Left lung (tissue), 10 donors: Measurements from ENCODE around the gene FAM83D. TPM values are rescaled to one million over a fixed set of nuclear protein-coding genes. Genes with fewer than 3 reads are reported as not detected.
A peak's percentile ranks its signal among the peaks of the same experiment; 100 is the strongest.
"Not testable (repeated sequence)": the region's sequence is repeated elsewhere in the genome, so short reads cannot be mapped to it uniquely, and the experiment has no call there.

Source experiments
- ATAC-seq: fragments of 200-7000 bp; cut with Tn5 transposase; one replicate; pipeline ENCODE4 v1.9.1; 2020; ENCODE audit warnings: moderate library complexity
- DNase-seq, 4 donors: peaks; one replicate each; pipeline ENCODE4 v3.0.0-alpha.2; 2013 to 2020
- H3K27ac ChIP-seq, 2 donors: fragments of 200-600 bp; sonication (generic) in 1 of 2; one replicate each; pipeline versions ENCODE4 v1.5.0 to v1.8.0; 2020 to 2021
- H3K27me3 ChIP-seq, 2 donors: fragments of 200-600 bp; sonication (generic) in 1 of 2; one replicate each; pipeline versions ENCODE4 v1.5.0 to v1.8.0; 2020 to 2021
- H3K36me3 ChIP-seq, 2 donors: fragments of 200-600 bp; sonication (generic) in 1 of 2; one replicate each; pipeline versions ENCODE4 v1.5.0 to v1.8.0; 2020 to 2021
- H3K4me1 ChIP-seq, 2 donors: fragments of 200-600 bp; one replicate each; pipeline ENCODE4 v1.8.0; 2021
- H3K4me3 ChIP-seq, 2 donors: fragments of 200-600 bp; sonication (generic) in 1 of 2; one replicate each; pipeline versions ENCODE4 v1.5.0 to v1.8.0; 2020 to 2021; ENCODE audit warnings: mild to moderate bottlenecking in 1 of 2
- H3K9me3 ChIP-seq, 2 donors: fragments of 200-600 bp; sonication (generic) in 1 of 2; one replicate each; pipeline versions ENCODE4 v1.5.0 to v1.8.0; 2020 to 2021
- intact Hi-C, 2 donors: fragments of 100-400 bp; cut with DNase I; formaldehyde crosslinking; loops; one replicate each; pipeline versions ENCODE4 v1.11.2 to v1.14.2; 2022
- polyA plus RNA-seq, 6 donors: library from polyadenylated mRNA; unstranded; fragments of 120-200 nt; gene quantifications; one replicate each; pipeline ENCODE4 v1.2.1, GENCODE V29; 2013; ENCODE audit not compliant: insufficient read length in 6 of 6
- total RNA-seq, 2 donors: library from RNA; stranded (reverse); fragmentation: NEBNext Ultra II Directional; extraction: Animal tissue kit (Norgen Biotek cat#: 25700); gene quantifications; one replicate each; pipeline ENCODE4 v1.2.1, GENCODE V29; 2021
- TF ChIP-seq, protein P1 (sequence below), 2 donors: fragments of 200-600 bp; sonication (generic) in 1 of 2; IDR thresholded peaks; one replicate each; pipeline versions ENCODE4 v1.5.0 to v1.8.0; 2021; ENCODE audit warnings: antibody characterized with exemption in 2 of 2
- donor health status: DM: no; HTN: yes; CAD: no.
- donor health status: DM: no; HTN: no; CAD: no.

The FAM83D gene
- total and polyA plus RNA-seq, 8 donors: 1.5 to 28.1 (median 11.7) TPM

DNA sequence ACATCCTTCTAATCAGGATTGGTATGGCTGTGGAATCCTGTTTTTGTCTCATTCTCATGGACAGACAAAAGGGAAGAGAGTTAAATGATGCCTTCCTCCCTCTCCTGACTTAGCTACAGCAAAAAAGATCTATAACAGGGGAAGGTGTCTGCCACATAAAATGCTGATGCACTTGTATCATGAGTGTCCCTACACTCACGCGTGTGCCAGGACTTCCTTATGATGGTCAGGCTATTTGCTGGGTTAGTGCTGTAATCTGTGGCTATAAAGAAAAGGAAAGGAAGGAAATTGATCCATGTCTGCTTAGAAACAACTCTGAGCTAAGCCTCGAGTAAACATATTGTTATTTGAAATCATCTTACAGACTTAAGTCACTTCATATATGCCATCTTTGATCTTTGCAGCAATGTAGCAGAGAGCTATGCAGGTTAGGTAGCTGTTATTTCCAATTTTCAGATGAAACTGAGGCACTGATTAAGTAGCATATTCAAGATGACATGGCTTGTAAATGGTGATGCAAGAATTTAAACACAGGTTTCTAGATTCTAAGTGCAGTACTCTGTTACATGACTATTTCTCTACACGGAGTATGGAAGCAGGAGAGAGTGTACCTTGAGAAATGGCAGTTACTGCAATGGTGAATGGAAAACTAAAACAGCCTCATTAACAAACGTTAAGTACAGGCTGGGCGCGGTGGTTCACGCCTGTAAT is 27.6 kb downstream of the FAM83D start:
- Histone ChIP-seq H3K4me1 (no peaks in the 10 kb centered on the region), H3K27me3 (no peaks in the 10 kb centered on the region), H3K4me3 (no peak overlapping the region), H3K36me3 (peaks cover 0 to 11% of the 10 kb centered on the region in 2 donors), H3K27ac (no peak overlapping the region), H3K9me3 (no peaks in the 10 kb centered on the region)
- TF ChIP-seq, protein P1, sequence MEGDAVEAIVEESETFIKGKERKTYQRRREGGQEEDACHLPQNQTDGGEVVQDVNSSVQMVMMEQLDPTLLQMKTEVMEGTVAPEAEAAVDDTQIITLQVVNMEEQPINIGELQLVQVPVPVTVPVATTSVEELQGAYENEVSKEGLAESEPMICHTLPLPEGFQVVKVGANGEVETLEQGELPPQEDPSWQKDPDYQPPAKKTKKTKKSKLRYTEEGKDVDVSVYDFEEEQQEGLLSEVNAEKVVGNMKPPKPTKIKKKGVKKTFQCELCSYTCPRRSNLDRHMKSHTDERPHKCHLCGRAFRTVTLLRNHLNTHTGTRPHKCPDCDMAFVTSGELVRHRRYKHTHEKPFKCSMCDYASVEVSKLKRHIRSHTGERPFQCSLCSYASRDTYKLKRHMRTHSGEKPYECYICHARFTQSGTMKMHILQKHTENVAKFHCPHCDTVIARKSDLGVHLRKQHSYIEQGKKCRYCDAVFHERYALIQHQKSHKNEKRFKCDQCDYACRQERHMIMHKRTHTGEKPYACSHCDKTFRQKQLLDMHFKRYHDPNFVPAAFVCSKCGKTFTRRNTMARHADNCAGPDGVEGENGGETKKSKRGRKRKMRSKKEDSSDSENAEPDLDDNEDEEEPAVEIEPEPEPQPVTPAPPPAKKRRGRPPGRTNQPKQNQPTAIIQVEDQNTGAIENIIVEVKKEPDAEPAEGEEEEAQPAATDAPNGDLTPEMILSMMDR (IDR thresholded peaks at IDR 0.05): no peak
- no peak for ATAC-seq
- no peak for DNase-seq
- intact Hi-C loops: no loop called here

DNA sequence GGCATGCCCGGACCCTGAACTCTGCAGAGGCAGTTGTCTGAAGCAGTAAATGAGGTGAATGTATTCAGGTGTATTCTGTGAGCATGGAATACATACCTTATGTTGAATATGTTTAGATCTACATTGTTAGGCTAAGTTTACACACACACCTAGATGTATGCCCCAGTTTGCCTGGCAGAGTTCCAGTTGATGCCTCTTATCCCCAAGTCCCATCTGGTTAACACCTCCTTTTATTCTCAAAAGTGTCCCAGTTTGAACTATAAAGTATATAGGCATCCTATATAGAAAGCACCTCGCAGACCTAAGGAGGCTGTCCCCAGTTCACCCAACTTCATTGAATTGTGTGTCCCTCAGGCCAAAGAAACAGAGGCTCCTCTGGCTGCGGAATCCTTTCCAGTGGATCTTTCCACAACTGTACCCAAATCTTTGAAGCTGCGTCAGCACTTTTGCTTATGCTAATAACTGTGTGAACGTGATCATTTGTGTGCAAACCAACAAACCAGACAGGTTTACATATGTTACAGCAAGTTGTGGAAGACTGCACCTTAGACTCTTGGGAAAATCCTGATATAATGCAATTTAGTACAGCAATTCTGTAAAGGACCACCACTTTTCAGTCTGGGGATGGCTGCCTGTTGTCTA is 31.1 kb downstream of the FAM83D start:
- peaks cover 0 to 3% of the 10 kb centered on the region in 2 donors for H3K36me3 ChIP-seq
- ATAC-seq (no peak), DNase-seq (no peak)
- H3K4me1 ChIP-seq: peaks cover 0 to 6% of the 10 kb centered on the region in 2 donors
- TF ChIP-seq, protein P1 (IDR thresholded peaks at IDR 0.05): no peak
- intact Hi-C loops: no loop called here
- no peaks in the 10 kb centered on the region for H3K27me3 ChIP-seq
- no peaks in the 10 kb centered on the region for H3K9me3 ChIP-seq
- no peak overlapping the region for H3K27ac ChIP-seq
- no peak overlapping the region for H3K4me3 ChIP-seq

DNA sequence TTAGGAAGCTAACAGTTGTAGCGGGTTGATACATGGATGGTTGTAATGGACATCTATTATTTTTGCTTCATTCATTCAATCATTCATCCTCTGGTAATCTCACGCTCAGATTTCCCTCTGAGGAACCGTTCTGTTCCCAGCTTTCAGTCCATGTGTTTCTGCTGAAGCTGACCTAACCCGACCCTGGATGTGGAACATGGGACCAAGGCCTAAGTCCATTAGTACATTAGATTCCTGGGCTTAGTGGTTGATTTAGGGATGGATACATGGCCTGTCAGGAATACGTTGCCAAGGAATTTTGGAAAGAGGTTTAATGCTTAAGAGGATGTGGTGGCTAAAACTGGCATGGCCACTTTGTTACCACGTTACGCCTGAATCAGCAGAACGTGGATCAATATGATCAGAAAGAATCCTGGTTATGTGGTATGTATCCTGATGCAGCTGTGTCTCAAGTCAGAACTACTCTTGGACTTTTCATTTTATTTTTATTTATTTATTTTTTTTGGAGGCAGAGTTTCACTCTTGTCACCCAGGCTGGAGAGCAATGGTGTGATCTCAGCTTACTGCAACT is 31.8 kb downstream of the FAM83D start:
- DNase-seq (no peak), ATAC-seq (no peak)
- TF ChIP-seq, protein P1 (IDR thresholded peaks at IDR 0.05): no peak
- H3K27me3 ChIP-seq: no peaks in the 10 kb centered on the region
- intact Hi-C loops: no loop called here
- H3K27ac ChIP-seq: no peak overlapping the region
- H3K4me3 ChIP-seq: no peak overlapping the region
- H3K4me1 ChIP-seq: peaks cover 3 to 11% of the 10 kb centered on the region in 2 donors
- no peaks in the 10 kb centered on the region for H3K9me3 ChIP-seq
- H3K36me3 ChIP-seq: no peaks in the 10 kb centered on the region

DNA sequence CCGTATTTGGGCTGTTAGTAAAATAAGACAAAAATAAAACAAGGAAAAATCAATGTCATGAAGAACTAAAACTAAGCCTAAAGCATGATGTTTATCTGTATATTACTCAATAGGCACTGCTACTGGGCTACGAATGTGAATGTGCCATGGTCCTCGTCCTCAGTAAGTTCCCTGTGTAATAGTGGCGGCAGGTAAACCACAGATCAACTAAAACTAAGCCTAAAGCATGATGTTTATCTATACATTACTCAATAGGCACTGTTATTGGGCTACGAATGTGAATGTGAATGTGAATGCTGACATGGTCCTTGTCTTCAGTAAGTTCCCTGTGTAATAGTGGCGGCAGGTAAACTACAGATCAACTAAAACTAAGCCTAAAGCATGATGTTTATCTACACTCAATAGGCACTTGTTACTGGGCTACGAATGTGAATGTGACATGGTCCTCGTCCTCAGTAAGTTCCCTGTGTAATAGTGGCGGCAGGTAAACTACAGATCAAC is 34.0 kb downstream of the FAM83D start:
- intact Hi-C loops: not testable (repeated sequence)

DNA sequence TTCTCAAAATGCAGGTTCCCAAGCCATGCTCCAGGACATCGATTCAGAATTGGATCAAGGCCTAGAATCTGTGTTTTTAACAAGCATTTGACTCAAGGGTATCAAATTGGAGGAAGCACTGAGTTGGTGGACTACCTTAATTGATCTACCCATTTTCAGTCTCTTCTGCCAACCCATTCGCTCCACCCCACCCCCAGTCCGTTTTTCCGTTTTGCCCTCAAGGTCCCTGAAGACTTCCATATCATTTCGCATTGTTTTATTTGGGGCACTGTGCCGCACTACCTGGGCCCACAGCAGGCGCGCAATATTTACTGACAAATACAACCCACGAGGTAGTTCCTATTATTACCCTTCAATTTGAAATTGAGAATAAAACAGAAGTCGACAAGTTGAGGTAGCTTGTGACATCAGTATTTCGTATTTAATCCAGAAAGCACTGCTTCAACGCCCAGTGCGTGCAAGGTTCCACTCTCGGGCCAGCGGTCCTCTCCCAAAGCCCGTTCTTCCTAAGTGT is 35.4 kb downstream of the FAM83D start:
- intact Hi-C loops: no loop called here
- H3K36me3 ChIP-seq: no peaks in the 10 kb centered on the region
- DNase-seq: peak in 2 of 4 donors; percentile 2 to 4
- no peaks in the 10 kb centered on the region for H3K27me3 ChIP-seq
- ATAC-seq: no peak
- H3K4me3 ChIP-seq: peak overlapping the region; percentile 91 to 98
- no peaks in the 10 kb centered on the region for H3K9me3 ChIP-seq
- peak overlapping the region; percentile 87 to 92 for H3K27ac ChIP-seq
- TF ChIP-seq, protein P1 (IDR thresholded peaks at IDR 0.05): no peak
- peaks cover 8 to 15% of the 10 kb centered on the region in 2 donors for H3K4me1 ChIP-seq

More for the DNA sequence above, 34.0 kb downstream of the FAM83D start:
- not testable (repeated sequence) for H3K27ac ChIP-seq, H3K9me3 ChIP-seq, ATAC-seq, H3K27me3 ChIP-seq, H3K4me3 ChIP-seq, DNase-seq, H3K36me3 ChIP-seq
- peaks cover 8 to 15% of the 10 kb centered on the region in 2 donors for H3K4me1 ChIP-seq
